HCT116 (cell line): ENCODE measurements around the gene PAQR7. TPM values are rescaled to one million over a fixed set of nuclear protein-coding genes. Genes with fewer than 3 reads are reported as not detected.

Experiments
- ATAC-seq: fragments of 200-7000 bp; cut with Tn5 transposase; 2 replicates; pipeline ENCODE4 v1.9.1; 2020; ENCODE audit warnings: mild to moderate bottlenecking, moderate library complexity
- BruUV-seq: library from RNA; stranded (reverse); fragments of 400-500 nt; replicated peaks from 2 replicates; lab custom pipeline; 2021; lab: Mats Ljungman, UMichigan
- CTCF ChIA-PET: fragments of 300-600 bp; sonication (Branson Sonifier 250); formaldehyde crosslinking; loops from one replicate; lab custom pipeline; 2021; ENCODE audit warnings: antibody characterized with exemption; lab: Charles Lee
- POLR2A ChIA-PET: fragments of 300-600, 350-600 bp; sonication (Branson Sonifier 250); formaldehyde crosslinking; loops from one replicate; lab custom pipeline; 2021; ENCODE audit warnings: antibody characterized with exemption; lab: Charles Lee
- RAD21 ChIA-PET, 2 experiments: fragments of 300-600 bp; sonication (Branson Sonifier 250); formaldehyde crosslinking; loops; one replicate each; lab custom pipeline; 2023; ENCODE audit warnings: low total read pairs in 2 of 2; ENCODE audit not compliant: uncharacterized antibody in 2 of 2, unreplicated experiment in 2 of 2, low non-redundant PET in 1 of 2; lab: Charles Lee
- DNase-seq: peaks from one replicate; pipeline ENCODE4 v3.0.0-alpha.2; 2010; ENCODE audit warnings: low read depth, low spot score
- H2AFZ ChIP-seq: fragments of 200-600 bp; shearing (Covaris generic), sonication (generic); 2 replicates; pipeline ENCODE4 v1.6.1; 2017; ENCODE audit warnings: low read depth, mixed run types, mixed read lengths, antibody characterized with exemption, low read length; ENCODE audit not compliant: poor library complexity, severe bottlenecking
- H3K27ac ChIP-seq: 2 replicates; pipeline ENCODE4 v1.5.1; 2012; ENCODE audit warnings: low read depth, low read length
- H3K27me3 ChIP-seq: fragments of 200-600 bp; sonication (generic); 2 replicates; pipeline ENCODE4 v1.6.1; 2016; ENCODE audit warnings: mixed run types, low read length, mixed read lengths; ENCODE audit not compliant: insufficient read depth
- H3K36me3 ChIP-seq, 2 experiments: fragments of 200-500 bp in 1 of 2; fragments of 200-600 bp in 1 of 2; sonication (Bioruptor generic) in 1 of 2; sonication (generic) in 1 of 2; 2 replicates each; pipeline versions ENCODE4 v1.5.1 to v1.6.1; 2014 to 2016; ENCODE audit warnings: low read length in 2 of 2, inconsistent platforms in 1 of 2, mixed read lengths in 1 of 2, mixed run types in 1 of 2; ENCODE audit not compliant: insufficient read depth in 2 of 2, control insufficient read depth in 1 of 2
- H3K4me1 ChIP-seq, 2 experiments: fragments of 200-600 bp in 1 of 2; sonication (generic) in 1 of 2; 2 replicates each; pipeline versions ENCODE4 v1.5.1 to v1.6.1; 2012 to 2017; ENCODE audit warnings: low read length in 2 of 2, inconsistent platforms in 1 of 2, mild to moderate bottlenecking in 1 of 2, mixed read lengths in 1 of 2, mixed run types in 1 of 2, moderate library complexity in 1 of 2; ENCODE audit not compliant: insufficient read depth in 2 of 2, control insufficient read depth in 1 of 2
- H3K4me2 ChIP-seq: fragments of 200-600 bp; sonication (generic); 2 replicates; pipeline ENCODE4 v1.6.1; 2017; ENCODE audit warnings: mixed run types, low read length, mixed read lengths
- H3K4me3 ChIP-seq, 2 experiments: fragments of 200-600 bp in 1 of 2; sonication (generic) in 1 of 2; replicated peaks in 1 of 2; 2 replicates each; pipeline ENCODE4 v1.5.1; 2011 to 2016; ENCODE audit warnings: low read length in 2 of 2, control low read depth in 1 of 2, low read depth in 1 of 2, mild to moderate bottlenecking in 1 of 2, mixed read lengths in 1 of 2, mixed run types in 1 of 2
- H3K79me2 ChIP-seq: fragments of 200-600 bp; sonication (generic); 2 replicates; pipeline ENCODE4 v1.6.1; 2017; ENCODE audit warnings: mild to moderate bottlenecking, mixed run types, low read length, moderate library complexity, mixed read lengths; ENCODE audit not compliant: insufficient read depth
- H3K9ac ChIP-seq: fragments of 200-600 bp; sonication (generic); 2 replicates; pipeline ENCODE4 v1.6.1; 2016; ENCODE audit warnings: low read length, mixed read lengths
- H3K9me2 ChIP-seq: fragments of 200-600 bp; sonication (generic), shearing (Covaris generic); 2 replicates; pipeline ENCODE4 v1.6.1; 2017; ENCODE audit warnings: mixed run types, mild to moderate bottlenecking, moderate library complexity; ENCODE audit not compliant: insufficient read depth
- H3K9me3 ChIP-seq, 2 experiments: fragments of 200-500 bp in 1 of 2; fragments of 200-600 bp in 1 of 2; sonication (Bioruptor generic) in 1 of 2; sonication (generic) in 1 of 2; 2 replicates each; pipeline ENCODE4 v1.6.1; 2014 to 2017; ENCODE audit warnings: low read length in 2 of 2, mixed read lengths in 2 of 2, inconsistent platforms in 1 of 2, low read depth in 1 of 2, mild to moderate bottlenecking in 1 of 2, mixed run types in 1 of 2, moderate library complexity in 1 of 2; ENCODE audit not compliant: control insufficient read depth in 1 of 2, insufficient read depth in 1 of 2
- H4K20me1 ChIP-seq: fragments of 200-600 bp; sonication (generic), shearing (Covaris generic); 2 replicates; pipeline ENCODE4 v1.6.1; 2017; ENCODE audit warnings: mixed run types, mild to moderate bottlenecking, moderate library complexity; ENCODE audit not compliant: insufficient read depth
- CBX3 ChIP-seq: IDR thresholded peaks from 2 replicates; pipeline ENCODE4 v1.6.1; 2012; ENCODE audit warnings: low read depth
- ELF1 ChIP-seq: IDR thresholded peaks from 2 replicates; pipeline ENCODE4 v1.6.1; 2012; ENCODE audit warnings: low read depth, borderline replicate concordance
- EZH2 ChIP-seq: fragments of 200-600 bp; sonication (generic); IDR thresholded peaks from 2 replicates; pipeline ENCODE4 v1.6.1; 2017; ENCODE audit warnings: antibody characterized with exemption, mixed run types
- FOSL1 ChIP-seq: IDR thresholded peaks from 2 replicates; pipeline ENCODE4 v1.6.1; 2012; ENCODE audit warnings: low read depth
- POLR2A ChIP-seq: IDR thresholded peaks from 2 replicates; pipeline ENCODE4 v1.7.0; 2011; ENCODE audit warnings: borderline replicate concordance; ENCODE audit not compliant: insufficient read depth, insufficient read length; ENCODE audit errors: extremely low read depth
- RAD21 ChIP-seq: IDR thresholded peaks from 2 replicates; pipeline ENCODE4 v1.6.1; 2012; ENCODE audit warnings: low read depth, mild to moderate bottlenecking
- SP1 ChIP-seq: IDR thresholded peaks from 2 replicates; pipeline ENCODE4 v1.6.1; 2012; ENCODE audit warnings: low read depth
- intact Hi-C: fragments of 100-400 bp; cut with micrococcal nuclease; formaldehyde crosslinking; loops from 2 replicates; pipeline ENCODE4 v1.10.0; 2022
- total RNA-seq: library from RNA; stranded (reverse); gene quantifications from one replicate; pipeline ENCODE4 v1.2.1, GENCODE V29; 2021; ENCODE audit not compliant: unreplicated experiment

PAQR7 gene
- total RNA-seq, 1 experiment from 2014 or later, result 13.1 TPM

- no peaks in the 10 kb centered on the region for H3K9me2 ChIP-seq
- H3K4me1 ChIP-seq, result peaks cover 30 to 36% of the 10 kb centered on the region in 2 experiments
- RAD21 ChIA-PET, result no interaction called here
- no peak overlapping the region for H3K4me2 ChIP-seq
- H3K36me3 ChIP-seq, result 0 out of 4 replicates have a peak, but pooled peaks cover 0 to 6% of the 10 kb centered on the region in 2 experiments
- H2AFZ ChIP-seq, result no peak overlapping the region
- POLR2A ChIA-PET, result no interaction called here
- no peak for DNase-seq
- intact Hi-C loops, result no loop called here
- H3K9ac ChIP-seq, result no peak overlapping the region
- TF ChIP-seq ELF1 (no peak), CBX3 (no peak), FOSL1 (no peak), SP1 (no peak)
- CTCF ChIA-PET, result no interaction called here
- 0 out of 2 replicates have a peak, but pooled peaks cover 3% of the 10 kb centered on the region for H4K20me1 ChIP-seq
- no TSS peak for BruUV-seq
- H3K27ac ChIP-seq, result no peak overlapping the region
- ATAC-seq, result no peak
- H3K9me3 ChIP-seq, result no peaks in the 10 kb centered on the region
- H3K79me2 ChIP-seq, result no peaks in the 10 kb centered on the region
- no peak overlapping the region for H3K4me3 ChIP-seq
- H3K27me3 ChIP-seq, result no peaks in the 10 kb centered on the region
These were observed 11.1 kb downstream of the PAQR7 start for GRCh38 chr1:25864434-25864833.

GRCh38 chr1:25863486-25864262 lies 11.8 kb downstream of the PAQR7 start:
- Histone ChIP-seq H3K4me1 (peaks cover 30 to 36% of the 10 kb centered on the region in 2 experiments), H3K4me3 (no peak overlapping the region), H2AFZ (no peak overlapping the region), H3K9me2 (no peaks in the 10 kb centered on the region), H3K9ac (no peak overlapping the region), H3K27ac (no peak overlapping the region), H3K9me3 (no peaks in the 10 kb centered on the region), H3K27me3 (no peaks in the 10 kb centered on the region), H4K20me1 (0 out of 2 replicates have a peak, but pooled peaks cover 3% of the 10 kb centered on the region), H3K79me2 (peaks cover 5% of the 10 kb centered on the region), H3K36me3 (0 out of 4 replicates have a peak, but pooled peaks cover 0 to 6% of the 10 kb centered on the region in 2 experiments), H3K4me2 (no peak overlapping the region)
- CTCF ChIA-PET, result no interaction called here
- BruUV-seq, result no TSS peak
- no peak for DNase-seq
- POLR2A ChIA-PET, result no interaction called here
- TF ChIP-seq RAD21 (peak; percentile 4; the same call in 1 of the 2 replicates), FOSL1 (no peak), POLR2A (no peak), EZH2 (no peak)
- intact Hi-C loops, result no loop called here
- RAD21 ChIA-PET, result no interaction called here
- ATAC-seq, result no peak
